NCI-H1436 (cell line): Measurements from ENCODE around the gene PLCXD3.
"Not testable (repeated sequence)": the region's sequence is repeated elsewhere in the genome, so short reads cannot be mapped to it uniquely, and the experiment has no call there.

ENCODE experiments used
- DNase-seq: peaks from one replicate; lab custom pipeline; 2025; lab: John Stamatoyannopoulos, UW

Gene PLCXD3

GRCh38 chr5:41510176-41510831 lies at the start of gene PLCXD3:
Gene PLCXD3 (minus strand): TSS chr5:41510601. CDS start chr5:41510526, 75 bp downstream.
- peak; percentile 73 for DNase-seq

- DNase-seq: no peak
Observed at GRCh38 chr5:41559184-41559583, 48.8 kb upstream of the PLCXD3 start.

- no peak for DNase-seq
Observed at GRCh38 chr5:41558295-41558694, 47.9 kb upstream of the PLCXD3 start.

GRCh38 chr5:41547991-41548390 lies 37.6 kb upstream of the PLCXD3 start:
- DNase-seq: no peak

- no peak for DNase-seq
Observed at GRCh38 chr5:41542183-41542582, 31.8 kb upstream of the PLCXD3 start.

GRCh38 chr5:41539454-41539853 lies 29.1 kb upstream of the PLCXD3 start:
- no peak for DNase-seq

- no peak for DNase-seq
Observed at GRCh38 chr5:41537581-41537980, 27.2 kb upstream of the PLCXD3 start.

GRCh38 chr5:41532485-41532884 lies 22.1 kb upstream of the PLCXD3 start:
- no peak for DNase-seq

- no peak for DNase-seq
Observed at GRCh38 chr5:41527201-41527779, 16.9 kb upstream of the PLCXD3 start.

- no peak for DNase-seq
Observed at GRCh38 chr5:41526699-41527098, 16.3 kb upstream of the PLCXD3 start.

- DNase-seq: no peak
Observed at GRCh38 chr5:41524174-41524573, 13.8 kb upstream of the PLCXD3 start.

- no peak for DNase-seq
Observed at GRCh38 chr5:41522193-41522786, 11.9 kb upstream of the PLCXD3 start.

GRCh38 chr5:41519801-41520200 lies 9.4 kb upstream of the PLCXD3 start:
- DNase-seq: peak; percentile 4

- DNase-seq: no peak
Observed at GRCh38 chr5:41517909-41518308, 7.5 kb upstream of the PLCXD3 start.

- DNase-seq: no peak
Observed at GRCh38 chr5:41511241-41511640, 840 bp upstream of the PLCXD3 start.

GRCh38 chr5:41509399-41510175 lies 814 bp downstream of the PLCXD3 start:
- no peak for DNase-seq

GRCh38 chr5:41508696-41509398 lies 1.6 kb downstream of the PLCXD3 start:
- DNase-seq: no peak

GRCh38 chr5:41508186-41508585 lies 2.2 kb downstream of the PLCXD3 start:
- DNase-seq: no peak

- DNase-seq: peak; percentile 72
Observed at GRCh38 chr5:41507501-41507900, 2.9 kb downstream of the PLCXD3 start.

- DNase-seq: no peak
Observed at GRCh38 chr5:41503860-41504259, 6.5 kb downstream of the PLCXD3 start.

- no peak for DNase-seq
Observed at GRCh38 chr5:41503310-41503709, 7.1 kb downstream of the PLCXD3 start.

GRCh38 chr5:41493490-41494126 lies 16.8 kb downstream of the PLCXD3 start:
- not testable (repeated sequence) for DNase-seq
